AG04450 (cell line): ENCODE measurements around the gene MMP24OS. TPM values are rescaled to one million over a fixed set of nuclear protein-coding genes. Genes with fewer than 3 reads are reported as not detected.

Experiments
- CTCF ChIA-PET: fragments of 300-600, 350-600 bp; formaldehyde crosslinking; extraction: SDS; loops from one replicate; lab custom pipeline; 2022; ENCODE audit warnings: antibody characterized with exemption, inconsistent platforms; lab: Charles Lee
- POLR2A ChIA-PET: fragments of 350-600 bp; formaldehyde crosslinking; extraction: SDS; loops from one replicate; lab custom pipeline; 2021; ENCODE audit warnings: antibody characterized with exemption, inconsistent platforms; lab: Yijun Ruan, JAX
- DNase-seq: peaks from one replicate; pipeline ENCODE4 v3.0.0-alpha.2; 2011; ENCODE audit warnings: low read depth, low spot score
- H3K27ac ChIP-seq: one replicate; pipeline ENCODE4 v1.5.1; 2012; ENCODE audit warnings: low read depth, low read length, control low read depth
- H3K27me3 ChIP-seq: one replicate; pipeline ENCODE4 v1.6.0; 2012; ENCODE audit warnings: low read length; ENCODE audit not compliant: control insufficient read depth, insufficient read depth
- H3K4me3 ChIP-seq: 2 replicates; pipeline ENCODE4 v1.5.1; 2011; ENCODE audit warnings: mild to moderate bottlenecking, low read depth, low read length, control low read depth
- H3K9me3 ChIP-seq: 2 replicates; pipeline ENCODE4 v1.5.1; 2012; ENCODE audit warnings: low read length; ENCODE audit not compliant: control insufficient read depth, insufficient read depth
- polyA plus RNA-seq: library from polyadenylated mRNA; depleted of rRNA; stranded (reverse); fragments of >200 nt; gene quantifications from 2 replicates; pipeline ENCODE4 v1.2.3, GENCODE V29; 2011
- TF ChIP-seq, protein P1 (sequence below): IDR thresholded peaks from 2 replicates; pipeline ENCODE4 v1.5.1; 2011; ENCODE audit warnings: low read depth, low read length, control low read depth, inconsistent platforms

Gene MMP24OS
- polyA plus RNA-seq, 1 experiment = 35.3 TPM

GRCh38 chr20:35252037-35252461 lies 25.9 kb downstream of the MMP24OS start:
- Histone ChIP-seq H3K9me3 (no peaks in the 10 kb centered on the region), H3K27ac (no peak overlapping the region), H3K27me3 (peaks cover 4% of the 10 kb centered on the region), H3K4me3 (no peak overlapping the region)
- DNase-seq = no peak
- TF ChIP-seq, protein P1, sequence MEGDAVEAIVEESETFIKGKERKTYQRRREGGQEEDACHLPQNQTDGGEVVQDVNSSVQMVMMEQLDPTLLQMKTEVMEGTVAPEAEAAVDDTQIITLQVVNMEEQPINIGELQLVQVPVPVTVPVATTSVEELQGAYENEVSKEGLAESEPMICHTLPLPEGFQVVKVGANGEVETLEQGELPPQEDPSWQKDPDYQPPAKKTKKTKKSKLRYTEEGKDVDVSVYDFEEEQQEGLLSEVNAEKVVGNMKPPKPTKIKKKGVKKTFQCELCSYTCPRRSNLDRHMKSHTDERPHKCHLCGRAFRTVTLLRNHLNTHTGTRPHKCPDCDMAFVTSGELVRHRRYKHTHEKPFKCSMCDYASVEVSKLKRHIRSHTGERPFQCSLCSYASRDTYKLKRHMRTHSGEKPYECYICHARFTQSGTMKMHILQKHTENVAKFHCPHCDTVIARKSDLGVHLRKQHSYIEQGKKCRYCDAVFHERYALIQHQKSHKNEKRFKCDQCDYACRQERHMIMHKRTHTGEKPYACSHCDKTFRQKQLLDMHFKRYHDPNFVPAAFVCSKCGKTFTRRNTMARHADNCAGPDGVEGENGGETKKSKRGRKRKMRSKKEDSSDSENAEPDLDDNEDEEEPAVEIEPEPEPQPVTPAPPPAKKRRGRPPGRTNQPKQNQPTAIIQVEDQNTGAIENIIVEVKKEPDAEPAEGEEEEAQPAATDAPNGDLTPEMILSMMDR = no peak
- ChIA-PET CTCF (no interaction called here), POLR2A (interaction anchor here (0.5 kb wide), 1 partner anchor 1339 kb away, joined by 3 read pairs; no protein-coding TSS in a partner anchor)

GRCh38 chr20:35251613-35251940 lies 26.3 kb downstream of the MMP24OS start:
- peaks cover 4% of the 10 kb centered on the region for H3K27me3 ChIP-seq
- TF ChIP-seq, protein P1 = no peak
- CTCF ChIA-PET = interaction anchor here (0.8 kb wide), 1 partner anchor 106 kb away, joined by 3 read pairs; no protein-coding TSS in a partner anchor
- DNase-seq = no peak
- H3K27ac ChIP-seq = no peak overlapping the region
- no peaks in the 10 kb centered on the region for H3K9me3 ChIP-seq
- POLR2A ChIA-PET = interaction anchor here (0.5 kb wide), 1 partner anchor 1338 kb away, joined by 3 read pairs; no protein-coding TSS in a partner anchor
- H3K4me3 ChIP-seq = no peak overlapping the region

GRCh38 chr20:35248641-35249475 lies 29.1 kb downstream of the MMP24OS start:
- Histone ChIP-seq H3K27ac (no peak overlapping the region), H3K27me3 (peaks cover 7% of the 10 kb centered on the region), H3K4me3 (no peak overlapping the region), H3K9me3 (no peaks in the 10 kb centered on the region)
- no peak for DNase-seq
- ChIA-PET POLR2A (no interaction called here), CTCF (interaction anchor here (0.9 kb wide), 1 partner anchor 21 kb away, joined by 4 read pairs; no protein-coding TSS in a partner anchor)
- TF ChIP-seq, protein P1 = no peak

DNA sequence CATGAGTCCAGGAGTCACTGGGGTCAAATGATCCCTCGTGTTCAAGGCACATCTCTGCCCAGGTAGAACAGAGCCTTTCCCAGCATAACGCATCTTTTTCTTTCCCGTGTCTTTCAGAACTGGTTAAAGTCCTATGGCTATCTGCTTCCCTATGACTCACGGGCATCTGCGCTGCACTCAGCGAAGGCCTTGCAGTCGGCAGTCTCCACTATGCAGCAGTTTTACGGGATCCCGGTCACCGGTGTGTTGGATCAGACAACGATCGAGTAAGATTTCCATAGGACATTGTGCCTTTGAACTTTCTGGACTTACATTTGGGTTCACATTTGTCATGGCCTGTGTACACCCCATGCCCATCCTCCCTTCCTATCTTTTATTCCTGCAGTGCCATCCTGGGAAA lies 31.2 kb downstream of the MMP24OS start:
- ChIA-PET CTCF (no interaction called here), POLR2A (no interaction called here)
- TF ChIP-seq, protein P1 = no peak
- H3K4me3 ChIP-seq = no peak overlapping the region
- H3K9me3 ChIP-seq = no peaks in the 10 kb centered on the region
- no peak for DNase-seq
- H3K27me3 ChIP-seq = peaks cover 10% of the 10 kb centered on the region
- no peak overlapping the region for H3K27ac ChIP-seq

GRCh38 chr20:35243986-35244385 lies 33.9 kb downstream of the MMP24OS start:
- no peaks in the 10 kb centered on the region for H3K9me3 ChIP-seq
- peaks cover 15% of the 10 kb centered on the region for H3K27me3 ChIP-seq
- ChIA-PET POLR2A (no interaction called here), CTCF (interaction anchor here (1.2 kb wide), 1 partner anchor 35 kb away, joined by 3 read pairs; no protein-coding TSS in a partner anchor)
- H3K4me3 ChIP-seq = no peak overlapping the region
- TF ChIP-seq, protein P1 = no peak
- no peak overlapping the region for H3K27ac ChIP-seq
- DNase-seq = no peak
